Testis (tissue), 3 donors: ENCODE measurements around the gene RNF212. TPM values are rescaled to one million over a fixed set of nuclear protein-coding genes. Genes with fewer than 3 reads are reported as not detected.

ENCODE experiments used
- DNase-seq: peaks from one replicate; pipeline ENCODE4 v3.0.0-alpha.2; 2019
- H3K27ac ChIP-seq, 2 donors: fragments of 200-600 bp; sonication (generic); one replicate each; pipeline ENCODE4 v1.5.1; 2019
- H3K27me3 ChIP-seq: fragments of 200-600 bp; sonication (generic); one replicate; pipeline ENCODE4 v1.5.1; 2019
- H3K36me3 ChIP-seq: fragments of 200-600 bp; sonication (generic); one replicate; pipeline ENCODE4 v1.5.1; 2017; ENCODE audit warnings: low read depth; ENCODE audit errors: missing control alignments
- H3K4me1 ChIP-seq: fragments of 200-600 bp; sonication (generic); one replicate; pipeline ENCODE4 v1.5.1; 2019
- H3K4me3 ChIP-seq, 2 donors: fragments of 200-600 bp; sonication (generic); one replicate each; pipeline ENCODE4 v1.5.1; 2017 to 2019
- H3K9me3 ChIP-seq: fragments of 200-600 bp; sonication (generic); one replicate; pipeline ENCODE4 v1.5.1; 2017
- POLR2A ChIP-seq: fragments of 450-650 bp; IDR thresholded peaks from one replicate; pipeline ENCODE4 v1.6.1; 2017; ENCODE audit warnings: antibody characterized with exemption, mild to moderate bottlenecking, moderate library complexity
- WGBS, 2 donors: methylation state at CpG; one replicate each; pipeline ENCODE4 v1.1.5; 2018; 5-methylcytosine and 5-hydroxymethylcytosine counted together
- intact Hi-C: fragments of 100-400 bp; cut with DNase I; formaldehyde crosslinking; loops from one replicate; pipeline ENCODE4 v1.15.1; 2023; ENCODE audit warnings: low total_unique reads
- polyA plus RNA-seq: library from polyadenylated mRNA; stranded (reverse); fragments of 350-450 nt; fragmentation: Illumina TruSeq; extraction: RNeasy Lipid Tissue Mini Kit (QIAGEN cat#74804); gene quantifications from one replicate; pipeline ENCODE4 v1.2.3, GENCODE V29; 2014; ENCODE audit warnings: low read depth, low replicate concordance; ENCODE audit not compliant: insufficient read depth
- total RNA-seq, 2 donors: library from RNA; depleted of rRNA; stranded (reverse); fragments of >200 nt; gene quantifications; one replicate each; pipeline ENCODE4 v1.2.3, GENCODE V29; 2016
- TF ChIP-seq, protein P1 (sequence below), 3 experiments: fragments of 450-650 bp in 2 of 3; fragments of 200-600 bp in 1 of 3; sonication (generic) in 1 of 3; IDR thresholded peaks; one replicate each; pipeline ENCODE4 v1.5.1; 2016 to 2019; ENCODE audit warnings: antibody characterized with exemption in 3 of 3, mild to moderate bottlenecking in 2 of 3, moderate library complexity in 1 of 3

RNF212 gene
- total and polyA plus RNA-seq, 3 donors from 2014 or later, result 21.0 to 40.3 (median 33.6) TPM

DNA sequence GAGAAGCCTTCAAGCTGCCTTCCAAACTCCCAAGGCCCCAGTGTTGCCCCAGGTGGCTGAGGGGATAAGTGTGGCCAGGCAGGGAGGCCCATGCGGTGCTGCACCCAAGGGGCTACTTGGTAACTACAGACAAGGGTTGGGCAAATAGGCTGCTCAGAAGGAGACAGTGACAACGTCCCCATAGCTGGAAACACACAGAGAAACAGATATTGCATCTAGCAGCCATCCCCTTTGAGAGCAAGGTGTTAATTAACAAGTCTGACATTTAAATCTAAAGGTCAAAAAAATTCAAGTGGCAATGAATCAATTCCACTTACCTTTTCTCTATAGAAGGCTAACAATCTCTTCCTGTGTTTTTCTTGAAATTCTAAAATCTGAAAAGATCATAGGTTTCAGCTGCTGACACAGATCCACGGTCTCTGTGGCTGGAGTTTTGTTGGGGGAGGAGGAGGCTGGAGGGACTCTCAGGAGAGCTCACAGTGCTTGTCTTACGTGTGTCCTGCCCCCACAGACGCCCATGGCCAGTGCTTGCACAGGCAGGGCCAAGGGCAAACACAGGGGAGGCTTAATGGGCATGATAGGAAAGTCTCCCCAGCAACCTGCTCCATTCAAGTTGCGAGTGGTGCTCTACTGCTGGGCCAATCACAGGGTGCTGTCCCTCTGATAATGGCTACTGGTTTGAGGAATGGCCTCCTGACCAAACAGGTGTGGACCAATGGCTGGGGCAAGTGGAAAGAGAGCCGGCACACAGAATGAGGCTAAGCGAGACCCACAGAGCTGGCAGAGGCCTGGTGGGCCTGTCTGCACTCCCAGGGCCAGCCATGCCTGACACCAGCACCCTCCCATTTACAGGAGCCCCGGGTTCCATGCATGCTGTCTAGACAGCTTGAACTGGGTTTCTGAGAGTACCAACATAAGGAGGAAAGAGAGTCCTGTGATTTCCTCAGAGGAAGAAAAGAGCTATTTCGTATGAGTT lies 22.6 kb downstream of the RNF212 start:
- 84 to 90% methylated on average over 9 to 10 of the region's 10 CpGs for WGBS, 2 donors
- TF ChIP-seq, protein P1, sequence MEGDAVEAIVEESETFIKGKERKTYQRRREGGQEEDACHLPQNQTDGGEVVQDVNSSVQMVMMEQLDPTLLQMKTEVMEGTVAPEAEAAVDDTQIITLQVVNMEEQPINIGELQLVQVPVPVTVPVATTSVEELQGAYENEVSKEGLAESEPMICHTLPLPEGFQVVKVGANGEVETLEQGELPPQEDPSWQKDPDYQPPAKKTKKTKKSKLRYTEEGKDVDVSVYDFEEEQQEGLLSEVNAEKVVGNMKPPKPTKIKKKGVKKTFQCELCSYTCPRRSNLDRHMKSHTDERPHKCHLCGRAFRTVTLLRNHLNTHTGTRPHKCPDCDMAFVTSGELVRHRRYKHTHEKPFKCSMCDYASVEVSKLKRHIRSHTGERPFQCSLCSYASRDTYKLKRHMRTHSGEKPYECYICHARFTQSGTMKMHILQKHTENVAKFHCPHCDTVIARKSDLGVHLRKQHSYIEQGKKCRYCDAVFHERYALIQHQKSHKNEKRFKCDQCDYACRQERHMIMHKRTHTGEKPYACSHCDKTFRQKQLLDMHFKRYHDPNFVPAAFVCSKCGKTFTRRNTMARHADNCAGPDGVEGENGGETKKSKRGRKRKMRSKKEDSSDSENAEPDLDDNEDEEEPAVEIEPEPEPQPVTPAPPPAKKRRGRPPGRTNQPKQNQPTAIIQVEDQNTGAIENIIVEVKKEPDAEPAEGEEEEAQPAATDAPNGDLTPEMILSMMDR (IDR thresholded peaks at IDR 0.05), result no peak
- TF ChIP-seq POLR2A, result no peak
- no peak for DNase-seq

DNA sequence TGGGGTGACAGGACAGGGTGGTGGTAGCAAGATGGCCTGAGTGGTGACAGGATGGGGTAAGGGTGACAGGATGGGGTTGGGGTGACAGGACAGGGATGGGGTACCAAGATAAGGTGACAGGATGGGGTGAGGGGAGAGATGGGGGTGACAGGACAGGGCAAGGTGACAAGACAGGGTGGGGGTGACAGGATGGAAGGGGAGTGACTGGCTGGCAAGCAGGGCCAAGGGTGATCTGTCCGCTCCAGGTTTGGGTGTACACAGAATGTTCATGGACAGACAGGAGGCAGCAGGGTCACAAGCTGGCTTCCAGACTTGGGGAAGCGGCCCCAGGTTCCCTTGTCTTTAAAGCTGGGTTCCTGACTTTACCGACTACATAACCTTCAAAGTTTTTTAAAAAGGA lies 23.3 kb downstream of the RNF212 start:
- WGBS, 2 donors, result 92 to 100% methylated on average over 3 of the region's 3 CpGs
- H3K4me1 ChIP-seq, result no peaks in the 10 kb centered on the region

More for the DNA sequence above, 22.6 kb downstream of the RNF212 start:
- Histone ChIP-seq H3K27ac (no peak overlapping the region), H3K4me1 (no peaks in the 10 kb centered on the region), H3K4me3 (no peak overlapping the region), H3K9me3 (no peaks in the 10 kb centered on the region), H3K36me3 (no peaks in the 10 kb centered on the region), H3K27me3 (no peaks in the 10 kb centered on the region)
- intact Hi-C loops, result no loop called here

DNA sequence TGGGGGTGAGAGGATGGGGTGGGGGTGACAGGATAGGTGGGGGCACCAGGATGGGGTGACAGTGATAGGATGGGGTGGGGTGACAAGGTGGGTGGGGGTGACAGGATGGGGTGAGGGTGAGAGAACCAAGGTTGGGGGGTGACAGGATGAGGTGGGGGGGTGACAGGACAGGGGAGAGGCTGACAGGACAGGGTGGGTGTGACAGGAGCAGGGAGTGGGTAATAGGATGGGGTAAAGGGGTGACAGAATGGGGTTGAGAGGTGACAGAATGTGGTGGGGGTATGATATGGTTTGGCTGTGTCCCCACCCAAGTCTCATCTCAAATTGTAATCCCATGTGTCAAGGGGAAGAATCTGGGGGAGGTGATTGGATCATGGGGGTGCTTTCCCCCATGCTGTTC lies 26.0 kb downstream of the RNF212 start:
- no peak overlapping the region for H3K27ac ChIP-seq
- no peak for DNase-seq
- intact Hi-C loops, result no loop called here

More for the DNA sequence above, 23.3 kb downstream of the RNF212 start:
- Histone ChIP-seq H3K27me3 (no peaks in the 10 kb centered on the region), H3K9me3 (no peaks in the 10 kb centered on the region), H3K27ac (no peak overlapping the region), H3K4me3 (no peak overlapping the region), H3K36me3 (no peaks in the 10 kb centered on the region)
- TF ChIP-seq, protein P1 (IDR thresholded peaks at IDR 0.05), result no peak
- TF ChIP-seq POLR2A, result no peak
- intact Hi-C loops, result no loop called here
- DNase-seq, result no peak

DNA sequence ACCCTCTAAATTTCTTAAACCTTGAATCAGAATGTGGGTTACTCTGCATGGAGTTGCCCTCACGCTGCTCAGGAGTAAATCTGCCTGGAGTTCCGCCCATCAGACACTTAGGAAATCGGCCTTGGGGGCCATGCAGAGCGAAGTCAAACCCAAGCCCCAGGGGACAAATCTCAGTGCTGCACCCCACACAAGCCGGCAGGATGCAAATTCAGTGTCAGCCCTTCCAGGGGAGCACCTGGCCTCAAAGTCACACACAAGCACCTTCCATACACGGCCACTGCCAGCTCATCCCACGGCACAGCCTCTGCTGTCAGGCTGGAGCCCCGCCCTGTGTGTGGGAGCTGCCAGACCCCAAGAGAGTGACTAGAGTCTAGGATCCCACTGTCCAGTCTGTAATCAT lies 27.4 kb downstream of the RNF212 start:
- WGBS, 2 donors, result 60% methylated on average over 8 of the region's 8 CpGs; no CpG with 5 or more reads in 1 of the 2 donors
- no peak overlapping the region for H3K27ac ChIP-seq
- no peaks in the 10 kb centered on the region for H3K4me1 ChIP-seq
- no peak for DNase-seq
- H3K36me3 ChIP-seq, result no peaks in the 10 kb centered on the region
- intact Hi-C loops, result no loop called here
- no peaks in the 10 kb centered on the region for H3K9me3 ChIP-seq
- no peak overlapping the region for H3K4me3 ChIP-seq
- TF ChIP-seq POLR2A, result no peak
- TF ChIP-seq, protein P1 (IDR thresholded peaks at IDR 0.05), result no peak
- no peaks in the 10 kb centered on the region for H3K27me3 ChIP-seq

More for the DNA sequence above, 26.0 kb downstream of the RNF212 start:
- no peaks in the 10 kb centered on the region for H3K4me1 ChIP-seq
- H3K27me3 ChIP-seq, result no peaks in the 10 kb centered on the region
- TF ChIP-seq, protein P1 (IDR thresholded peaks at IDR 0.05), result no peak
- H3K9me3 ChIP-seq, result no peaks in the 10 kb centered on the region
- no peak overlapping the region for H3K4me3 ChIP-seq
- H3K36me3 ChIP-seq, result no peaks in the 10 kb centered on the region
